GM19328 (cell line): ENCODE results near the gene LIFR.

ENCODE experiments used
- ATAC-seq: cut with Tn5 transposase; IDR thresholded peaks from one replicate; pipeline ENCODE4 v1.9.1; 2021; ENCODE audit warnings: mild to moderate bottlenecking, moderate library complexity; ENCODE audit not compliant: unreplicated experiment

The LIFR gene

GRCh38 chr5:38446029-38446522 is 110.4 kb downstream of the LIFR start:
- no peak for ATAC-seq

- ATAC-seq, result no peak
Measured at GRCh38 chr5:38445374-38446028, 110.9 kb downstream of the LIFR start.

DNA sequence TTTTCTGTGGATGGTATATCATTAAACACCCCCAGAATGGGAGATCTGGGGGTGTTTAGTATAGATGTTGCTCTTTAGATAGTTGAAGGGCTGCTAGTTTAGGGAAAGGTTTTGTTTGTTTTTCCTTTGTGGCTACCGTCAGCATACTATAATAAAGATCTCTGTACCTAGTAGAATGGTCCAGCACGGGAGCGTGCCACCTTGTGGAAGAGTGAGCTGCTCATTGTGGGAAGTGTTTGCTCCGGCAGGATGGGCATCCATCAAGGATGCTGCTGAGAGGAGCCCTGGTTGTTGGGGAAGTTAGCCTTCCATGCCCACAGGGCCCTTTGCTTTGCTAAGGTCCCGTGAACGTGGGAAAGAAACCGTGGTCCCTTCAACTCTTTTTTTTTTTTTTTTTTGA is 113.1 kb downstream of the LIFR start:
- no peak for ATAC-seq

GRCh38 chr5:38442247-38442573 is 114.2 kb downstream of the LIFR start:
- no peak for ATAC-seq

GRCh38 chr5:38441453-38442246 is 114.8 kb downstream of the LIFR start:
- ATAC-seq, result peak; percentile 100

DNA sequence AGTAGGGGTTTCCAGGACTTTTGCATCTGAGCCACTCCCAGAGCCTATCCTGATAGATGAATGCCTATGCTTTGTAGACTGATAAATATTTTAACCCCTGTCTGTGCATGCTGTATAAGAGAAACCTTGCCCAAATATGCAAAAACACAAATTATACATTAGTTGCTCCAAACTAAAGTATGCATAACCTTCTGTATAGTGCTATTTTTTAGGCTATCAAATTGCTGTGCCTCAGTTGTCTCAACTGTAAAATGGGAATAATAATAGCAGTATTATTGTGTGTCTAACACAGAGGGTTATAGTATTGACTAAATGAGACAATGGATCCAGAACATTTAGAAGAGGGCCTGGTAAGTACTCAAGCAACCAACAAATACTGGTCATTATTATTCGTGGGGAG is 117.7 kb downstream of the LIFR start:
- ATAC-seq, result no peak

DNA sequence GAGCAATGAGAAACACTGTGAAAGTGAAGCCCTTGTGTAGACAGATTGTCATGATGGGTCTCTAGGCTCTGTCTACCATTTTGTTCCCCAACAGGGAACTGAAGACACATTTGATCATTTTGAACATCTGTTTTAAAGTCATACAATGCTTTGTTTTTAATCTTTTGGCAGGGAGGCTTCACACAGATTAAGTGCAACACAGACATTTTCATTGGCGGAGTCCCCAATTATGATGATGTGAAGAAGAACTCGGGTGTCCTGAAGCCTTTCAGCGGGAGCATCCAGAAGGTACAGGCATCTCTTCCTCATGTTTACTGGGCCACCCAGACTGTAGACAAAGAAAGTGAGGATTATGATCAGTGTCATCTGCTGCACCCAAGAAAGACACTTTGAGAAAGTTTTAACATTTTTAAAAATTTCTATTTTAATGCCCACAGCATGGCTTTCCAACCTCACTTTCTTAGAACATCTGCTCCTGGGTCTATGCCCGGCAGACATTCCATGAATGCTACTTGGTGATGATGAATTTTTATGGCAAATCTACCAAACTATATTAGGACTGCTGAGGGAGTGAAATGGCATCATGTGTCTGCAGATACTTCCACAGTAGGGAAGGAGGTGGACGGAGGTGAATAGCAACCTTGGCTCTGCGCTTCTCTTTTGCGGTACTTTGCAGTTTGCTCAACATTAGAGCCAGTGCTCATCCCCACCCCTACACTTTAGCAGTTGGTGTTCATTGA is 121.3 kb downstream of the LIFR start:
- ATAC-seq, result no peak

DNA sequence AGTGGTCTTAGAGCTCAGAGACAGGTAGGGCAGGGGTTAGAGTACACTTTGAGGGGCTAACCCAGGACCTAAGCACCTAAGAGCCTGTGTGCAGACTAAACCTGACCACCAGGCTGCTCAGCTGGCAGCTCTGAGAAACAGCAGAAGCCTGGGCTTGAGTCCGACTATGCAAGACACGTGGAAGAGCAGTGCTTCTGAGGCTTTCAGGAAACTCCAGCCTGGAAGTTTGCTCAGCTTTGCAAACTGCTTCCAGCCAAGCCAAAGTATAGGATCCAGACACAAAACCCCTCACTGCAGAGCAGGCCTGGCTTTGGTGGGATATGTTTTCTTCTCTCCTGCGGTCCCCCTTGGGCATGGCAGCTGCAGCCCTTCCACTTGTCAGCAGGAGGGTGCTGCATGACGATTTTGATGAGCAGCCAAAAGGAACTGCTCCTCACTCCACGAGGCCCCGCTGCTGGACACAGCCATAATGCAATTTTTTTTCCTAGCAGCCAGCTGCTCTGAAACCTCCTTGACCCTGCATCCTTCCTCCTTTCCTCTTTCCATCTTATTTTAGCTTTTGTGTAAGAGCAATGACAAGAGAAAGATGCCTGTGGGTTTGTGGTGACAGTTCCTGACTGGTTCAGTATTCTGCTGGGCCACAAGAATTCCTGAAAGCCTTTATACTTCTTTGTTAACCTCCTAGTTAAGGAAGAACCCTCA is 123.1 kb downstream of the LIFR start:
- ATAC-seq, result no peak

GRCh38 chr5:38431242-38431853 is 125.1 kb downstream of the LIFR start:
- no peak for ATAC-seq

DNA sequence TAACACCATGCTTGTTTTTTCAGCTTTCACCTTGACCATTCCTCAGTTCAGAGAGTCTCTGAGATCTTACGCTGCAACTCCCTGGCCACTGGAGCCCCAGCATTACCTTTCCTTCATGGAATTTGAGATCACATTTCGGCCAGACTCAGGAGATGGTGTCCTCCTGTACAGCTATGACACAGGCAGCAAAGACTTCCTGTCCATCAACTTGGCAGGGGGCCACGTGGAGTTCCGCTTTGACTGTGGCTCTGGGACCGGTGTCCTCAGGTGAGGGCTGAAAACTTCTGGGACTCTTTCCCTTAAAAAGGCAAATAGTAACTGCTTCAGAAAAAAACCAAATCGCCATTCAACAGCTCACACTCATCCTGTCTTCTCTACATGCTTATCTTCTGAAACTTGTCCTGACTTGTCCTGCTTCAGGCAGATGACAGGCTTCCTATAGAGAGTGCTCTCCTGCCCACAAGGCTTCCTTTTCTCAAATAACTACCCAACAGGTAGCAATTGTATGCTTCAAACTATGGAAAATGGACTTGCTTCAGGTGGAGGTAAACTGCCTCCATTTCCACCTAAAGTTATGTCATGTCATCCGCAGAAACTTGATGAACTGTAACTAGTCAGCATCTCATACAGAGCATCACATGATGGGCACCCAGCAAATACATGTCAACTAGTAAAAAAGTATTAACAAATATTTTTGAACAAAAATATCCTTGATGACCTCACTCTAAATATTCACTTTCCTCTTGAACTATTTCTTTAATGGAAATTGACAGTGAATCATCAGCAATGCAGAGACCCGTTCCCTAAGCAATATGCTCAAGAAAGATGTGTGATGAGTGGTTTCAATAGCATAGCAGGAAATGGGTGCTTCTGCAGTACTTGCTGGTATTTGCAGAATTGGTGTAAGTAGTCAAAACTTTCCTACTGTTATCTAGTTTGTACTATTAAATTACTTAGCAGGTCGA is 129.2 kb downstream of the LIFR start:
- ATAC-seq, result no peak

DNA sequence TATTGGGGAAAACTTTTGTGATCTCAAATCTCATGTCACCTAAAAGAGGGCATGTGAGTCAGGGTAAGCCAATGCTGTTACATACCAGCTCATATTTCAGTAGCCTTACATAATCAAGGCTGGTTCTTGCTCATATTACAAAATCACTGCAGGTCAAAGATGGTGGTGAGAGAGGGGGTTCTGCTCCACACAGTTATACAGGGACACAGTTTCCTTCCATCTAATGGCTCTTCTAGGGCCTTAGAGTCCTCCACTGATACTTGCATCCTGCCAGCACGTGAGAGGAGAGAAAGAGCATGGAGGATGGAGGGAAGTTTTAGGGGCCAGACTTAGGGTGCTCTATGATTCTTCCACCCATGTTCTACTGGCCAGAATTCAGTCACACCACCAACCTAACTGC is 130.0 kb downstream of the LIFR start:
- no peak for ATAC-seq
